ENCODE results near the gene ARTN.

Gene ARTN

GRCh38 chr1:43933386-43934100, at the start of gene ARTN:
TSS of gene ARTN (plus strand) at chr1:43933801. CDS start at chr1:43935657, 1,856 bp downstream.
- no peak for DNase-seq (ENCODE audit: insufficient read length, low spot score)
- no peak for FAIRE-seq

GRCh38 chr1:43885279-43885801, 48.3 kb upstream of the ARTN start:
- FAIRE-seq, result no peak
- DNase-seq (ENCODE audit: insufficient read length, low spot score), result no peak

DNA sequence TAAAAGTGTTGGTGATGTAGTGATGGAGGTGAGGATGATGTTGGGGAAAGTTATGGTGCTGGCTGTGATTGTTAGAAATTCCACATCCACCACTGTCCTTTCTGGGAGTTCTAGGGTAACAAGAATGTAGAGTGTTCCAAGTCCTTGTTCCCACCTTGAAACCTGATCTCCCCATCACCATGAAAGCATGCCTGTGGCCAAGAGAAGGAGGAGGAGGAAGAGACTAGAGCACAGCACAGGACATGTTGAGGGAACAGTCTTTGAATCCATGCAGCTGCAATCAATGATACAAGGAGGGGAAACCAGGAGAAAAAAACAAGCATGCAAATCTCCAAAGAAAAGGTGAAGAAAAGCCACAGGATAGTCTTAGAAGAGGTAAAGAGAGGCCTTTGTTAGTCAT, 45.9 kb upstream of the ARTN start:
- FAIRE-seq, result no peak
- DNase-seq (ENCODE audit: insufficient read length, low spot score), result no peak

DNA sequence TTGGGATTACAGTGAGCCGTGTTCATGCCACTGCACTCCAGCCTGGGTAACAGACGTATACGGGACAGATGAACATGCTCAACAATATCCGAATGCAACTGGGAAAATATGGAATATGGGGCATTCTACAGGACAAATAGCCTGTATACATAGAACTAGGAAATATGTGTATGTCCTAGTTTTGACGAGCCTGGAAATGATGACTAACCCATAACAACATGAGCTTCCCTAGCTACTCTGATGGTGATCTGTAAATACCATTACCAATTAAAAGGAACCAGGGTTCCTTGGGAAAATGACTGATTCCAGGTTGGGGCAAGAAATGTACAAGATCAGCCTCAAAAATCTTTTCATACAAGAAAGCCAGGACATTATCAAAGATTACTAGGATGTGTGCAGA, 42.8 kb upstream of the ARTN start:
- FAIRE-seq, result no peak
- no peak for DNase-seq (ENCODE audit: insufficient read length, low spot score)

DNA sequence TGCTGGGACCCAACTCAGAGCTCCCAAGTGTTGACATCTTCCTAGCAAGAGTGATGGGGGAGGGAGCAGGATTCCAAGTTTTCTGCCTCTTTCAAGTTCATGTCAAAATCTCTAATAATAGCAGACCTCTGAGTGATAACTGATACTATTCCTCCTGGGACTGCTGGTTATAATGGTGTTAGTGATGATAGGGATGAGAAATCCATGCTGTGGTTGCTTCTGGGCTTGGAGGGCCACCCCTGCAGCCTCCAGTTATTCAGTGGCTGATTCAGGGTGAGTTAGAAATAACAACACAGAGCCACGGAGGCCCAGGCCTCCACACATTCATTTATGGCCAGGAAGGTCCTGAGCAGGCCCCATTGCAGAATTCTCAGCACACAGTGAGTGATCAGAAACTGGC, 40.6 kb upstream of the ARTN start:
- FAIRE-seq, result no peak
- DNase-seq (ENCODE audit: insufficient read length, low spot score), result no peak

- FAIRE-seq, result no peak
These were observed 34.6 kb upstream of the ARTN start for GRCh38 chr1:43898981-43899380.

GRCh38 chr1:43900386-43900785, 33.2 kb upstream of the ARTN start:
- FAIRE-seq (no peak), DNase-seq (ENCODE audit: insufficient read length, low spot score) (no peak)

More at GRCh38 chr1:43898981-43899380, 34.6 kb upstream of the ARTN start:
- no peak for DNase-seq (ENCODE audit: insufficient read length, low spot score)

DNA sequence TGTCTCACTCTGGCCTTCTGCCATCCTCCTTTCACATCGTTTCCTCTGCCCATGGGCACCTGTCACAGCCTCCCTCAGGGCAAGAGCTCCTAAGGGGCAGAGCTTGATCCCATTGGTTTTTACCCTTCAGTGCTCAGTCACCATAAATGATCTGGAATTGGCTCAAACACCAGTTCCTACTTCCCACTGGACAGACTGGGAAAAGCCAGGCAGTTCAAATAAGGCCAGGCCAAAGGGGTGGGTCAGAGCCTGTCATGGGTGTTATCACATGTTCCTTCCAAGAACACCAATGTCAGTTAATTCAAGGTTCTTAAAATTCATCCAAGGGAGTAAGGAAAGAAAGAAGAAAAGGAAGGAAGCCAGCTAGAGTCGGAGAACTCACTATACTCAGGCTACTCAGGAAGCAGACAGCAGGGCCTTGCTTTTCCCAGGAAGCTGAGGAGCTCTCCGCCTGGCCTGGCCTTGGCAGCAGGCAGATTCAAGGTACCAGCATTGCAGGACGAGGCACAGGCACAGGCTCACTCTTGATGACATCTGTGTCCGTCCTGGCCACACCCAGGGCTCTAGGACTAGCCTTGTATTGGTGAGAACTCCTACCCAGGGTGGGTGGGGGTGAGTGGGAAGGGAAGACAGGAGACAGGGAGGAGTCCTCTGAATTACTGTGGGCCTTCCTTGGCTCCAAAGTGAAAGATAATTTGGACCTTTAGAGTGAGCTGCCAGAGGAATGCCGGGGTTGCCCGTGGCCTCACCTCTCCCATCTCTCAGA, 32.2 kb upstream of the ARTN start:
- FAIRE-seq (no peak), DNase-seq (ENCODE audit: insufficient read length, low spot score) (no peak)

DNA sequence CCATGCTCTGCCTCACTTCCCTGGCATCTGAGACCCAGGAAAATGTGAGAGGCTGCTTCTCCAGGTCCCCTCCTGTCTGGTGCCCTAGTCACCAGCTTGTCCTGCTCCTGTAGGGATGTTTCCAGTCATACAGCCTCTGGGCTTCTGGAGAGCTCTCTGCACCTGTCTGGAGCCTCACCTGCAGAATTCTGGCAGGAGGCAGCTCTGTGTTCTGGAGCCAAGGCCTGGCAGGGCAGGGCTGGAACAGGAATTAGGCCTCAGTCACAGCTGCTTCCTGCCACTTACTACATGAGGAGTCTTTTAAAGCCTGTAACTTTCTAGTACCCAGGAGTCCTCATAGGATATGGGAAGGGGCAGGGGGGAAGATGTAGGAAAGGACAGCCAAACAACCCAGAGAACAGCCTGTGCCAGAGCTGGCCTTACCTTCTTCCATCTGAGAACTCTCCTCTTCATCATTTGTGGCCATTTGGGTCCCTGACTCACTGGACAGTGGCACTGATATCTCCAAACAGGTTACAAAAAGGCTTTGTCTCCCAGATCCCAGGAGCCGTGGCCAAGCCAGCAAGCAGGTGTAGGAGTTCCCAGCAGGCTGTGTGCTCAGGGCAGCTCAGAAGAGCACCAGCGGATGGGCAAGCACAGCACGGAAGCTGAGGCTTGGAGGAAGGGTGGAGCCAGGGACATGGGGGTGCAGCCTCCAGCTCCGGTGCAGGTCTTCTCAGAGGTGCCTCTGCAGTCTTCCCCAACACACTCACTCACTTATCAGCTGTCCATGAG, 31.4 kb upstream of the ARTN start:
- FAIRE-seq, result no peak

DNA sequence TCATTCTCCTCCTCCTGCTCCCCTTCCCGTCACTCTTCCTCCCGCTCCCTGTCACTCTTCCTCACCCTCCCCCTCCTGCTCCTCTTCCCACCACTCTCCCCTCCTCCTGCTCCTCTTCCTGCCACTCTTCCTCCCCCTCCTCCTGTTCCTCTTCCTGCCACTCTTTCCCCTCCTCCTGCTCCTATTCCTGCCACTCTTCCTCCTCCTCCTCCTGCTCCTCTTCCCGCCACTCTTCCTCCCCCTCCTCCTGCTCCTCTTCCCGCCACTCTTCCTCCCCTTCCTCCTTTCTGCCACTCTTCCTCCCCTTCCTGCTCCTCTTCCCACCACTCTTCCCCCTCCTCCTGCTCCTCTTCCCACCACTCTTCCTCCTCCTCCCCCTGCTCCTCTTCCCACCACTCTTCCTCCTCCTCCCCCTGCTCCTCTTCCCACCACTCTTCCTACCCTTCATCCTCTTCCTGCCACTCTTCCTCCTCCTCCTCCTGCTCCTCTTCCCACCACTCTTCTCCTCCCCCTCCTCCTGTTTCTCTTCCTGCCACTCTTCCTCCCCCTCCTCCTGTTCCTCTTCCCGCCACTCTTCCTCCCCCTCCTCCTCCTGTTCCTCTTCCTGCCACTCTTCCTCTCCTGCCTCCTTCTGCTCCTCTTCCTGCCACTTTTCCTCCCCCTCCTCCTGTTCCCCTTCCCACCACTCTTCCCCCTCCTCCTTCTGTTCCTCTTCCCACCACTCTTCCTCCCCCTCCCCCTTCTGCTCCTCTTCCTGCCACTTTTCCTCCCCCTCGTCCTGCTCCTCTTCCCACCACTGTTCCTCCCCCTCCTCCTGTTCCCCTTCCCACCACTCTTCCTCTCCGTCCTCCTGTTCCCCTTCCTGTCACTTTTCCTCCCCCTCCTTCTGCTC, 28.7 kb upstream of the ARTN start:
- no peak for DNase-seq (ENCODE audit: insufficient read length, low spot score)
- FAIRE-seq, result no peak

More for the DNA sequence above, 31.4 kb upstream of the ARTN start:
- DNase-seq (ENCODE audit: insufficient read length, low spot score), result no peak

- FAIRE-seq, result no peak
- no peak for DNase-seq (ENCODE audit: insufficient read length, low spot score)
These were observed 25.4 kb upstream of the ARTN start for GRCh38 chr1:43908226-43908625.

DNA sequence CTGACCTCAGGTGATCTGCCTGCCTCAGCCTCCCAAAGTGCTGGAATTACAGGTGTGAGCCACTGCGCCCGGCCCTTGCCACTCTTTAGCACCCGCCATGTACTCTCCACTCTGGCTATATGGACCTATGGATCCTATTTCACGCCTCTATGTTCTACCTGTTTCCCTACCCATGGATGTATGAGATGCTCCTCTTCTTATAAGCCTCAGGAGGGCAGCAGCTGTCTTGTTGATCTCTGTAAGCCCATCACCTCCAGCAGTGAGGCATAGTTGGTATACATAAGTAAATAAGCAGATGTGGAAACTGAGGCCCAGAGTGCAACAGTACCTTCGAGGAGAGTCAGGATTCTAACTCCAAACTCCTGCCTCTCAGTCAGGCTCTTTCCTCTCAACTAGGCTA, 24.7 kb upstream of the ARTN start:
- no peak for DNase-seq (ENCODE audit: insufficient read length, low spot score)
- FAIRE-seq, result no peak

DNA sequence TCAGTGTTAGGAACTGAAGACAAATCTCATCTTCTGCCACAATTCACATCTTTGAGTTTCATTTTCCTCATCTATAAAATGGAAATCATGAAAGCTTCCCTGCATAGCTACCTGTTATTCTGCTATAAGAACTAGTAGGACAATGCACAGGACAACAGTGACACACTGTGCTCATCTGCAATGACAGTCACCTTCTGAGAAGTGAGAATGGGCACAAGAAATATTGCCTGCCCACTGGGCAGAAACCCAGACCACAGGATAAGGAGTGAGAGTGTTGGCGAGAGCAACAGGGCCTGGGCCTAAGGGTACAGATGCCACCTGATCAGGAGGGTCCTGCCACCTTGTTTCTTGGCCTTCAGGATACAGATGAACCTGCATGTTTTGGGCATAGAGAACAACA, 23.3 kb upstream of the ARTN start:
- FAIRE-seq (no peak), DNase-seq (ENCODE audit: insufficient read length, low spot score) (no peak)

DNA sequence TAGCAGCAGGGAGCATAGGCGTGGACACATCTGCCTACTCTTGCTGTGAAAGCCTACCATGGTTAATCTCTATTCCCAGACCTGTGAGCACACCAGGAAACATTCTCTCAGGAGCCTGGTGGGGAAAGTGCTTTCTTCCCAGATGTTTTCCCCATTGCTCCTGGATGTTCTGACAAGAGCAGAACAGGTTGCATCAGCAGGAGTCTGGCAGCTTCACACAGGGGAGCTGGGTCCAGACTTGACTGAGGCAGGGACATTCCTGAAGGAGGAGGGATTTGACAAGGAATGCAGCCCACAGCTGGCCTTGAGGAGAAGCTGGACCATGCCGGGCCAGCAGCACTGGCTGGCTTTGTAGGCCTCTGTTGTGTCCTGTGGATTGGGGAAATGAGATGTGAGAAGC, 21.0 kb upstream of the ARTN start:
- DNase-seq (ENCODE audit: insufficient read length, low spot score) (no peak), FAIRE-seq (no peak)

GRCh38 chr1:43913051-43913501, 20.5 kb upstream of the ARTN start:
- DNase-seq (ENCODE audit: insufficient read length, low spot score) (no peak), FAIRE-seq (no peak)

- FAIRE-seq, result no peak
- DNase-seq (ENCODE audit: insufficient read length, low spot score), result no peak
These were observed 19.8 kb upstream of the ARTN start for GRCh38 chr1:43913666-43914360.

DNA sequence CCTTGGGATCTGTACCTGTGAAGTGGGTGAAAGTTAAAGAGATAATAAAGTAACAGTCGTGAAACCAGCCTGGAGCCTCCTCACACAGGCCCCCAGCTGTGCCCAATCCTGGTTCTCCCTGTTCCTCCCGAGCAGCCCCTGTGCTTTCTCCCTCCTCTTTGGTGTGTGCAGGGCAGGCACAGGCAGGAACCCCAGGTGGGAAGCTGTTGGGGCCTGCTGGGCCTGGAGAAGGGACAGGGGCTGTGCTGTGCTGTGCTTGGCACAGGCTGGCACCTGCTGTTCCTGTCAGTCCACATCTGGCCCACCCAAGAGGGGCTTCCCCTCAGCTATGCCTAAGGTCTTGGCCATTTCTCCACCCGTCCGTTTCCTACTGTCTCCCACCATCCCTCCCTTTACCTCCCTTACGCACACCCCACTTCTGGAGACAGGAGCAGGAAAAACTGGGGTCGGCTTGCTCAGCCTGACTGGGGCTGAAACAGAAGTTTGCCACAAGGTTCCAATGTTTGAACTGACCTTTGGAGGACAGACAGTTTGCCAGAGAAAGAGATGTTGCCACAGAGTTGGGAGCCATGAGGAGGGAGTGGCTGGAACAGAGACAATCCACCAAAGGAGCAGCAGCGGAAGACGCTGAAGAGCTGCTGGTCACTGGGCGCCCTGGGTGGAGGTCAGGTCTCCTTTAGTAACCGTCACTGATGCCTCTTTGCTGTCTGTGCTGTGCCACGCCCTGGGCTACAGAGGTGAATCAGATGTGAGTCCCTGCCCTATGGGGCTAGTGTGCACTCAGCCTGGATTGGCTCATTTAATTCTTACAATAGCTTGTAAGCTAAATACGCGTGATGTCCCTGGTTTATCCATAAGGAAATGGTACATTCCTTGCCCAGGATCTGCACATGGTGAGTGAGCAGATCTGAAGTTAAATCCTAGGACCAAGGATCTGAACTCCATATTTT, 18.8 kb upstream of the ARTN start:
- FAIRE-seq (no peak), DNase-seq (ENCODE audit: insufficient read length, low spot score) (no peak)

GRCh38 chr1:43919906-43920305, 13.7 kb upstream of the ARTN start:
- DNase-seq (ENCODE audit: insufficient read length, low spot score), result no peak
- no peak for FAIRE-seq

Measured in HTR-8/SVneo (cell line).